ENCODE measurements around the gene EFCAB11. TPM values are rescaled to one million over a fixed set of nuclear protein-coding genes. Genes with fewer than 3 reads are reported as not detected.

The EFCAB11 gene
- total RNA-seq, 1 experiment from 2014 or later: 15.5 TPM

- TF ChIP-seq, protein P1, sequence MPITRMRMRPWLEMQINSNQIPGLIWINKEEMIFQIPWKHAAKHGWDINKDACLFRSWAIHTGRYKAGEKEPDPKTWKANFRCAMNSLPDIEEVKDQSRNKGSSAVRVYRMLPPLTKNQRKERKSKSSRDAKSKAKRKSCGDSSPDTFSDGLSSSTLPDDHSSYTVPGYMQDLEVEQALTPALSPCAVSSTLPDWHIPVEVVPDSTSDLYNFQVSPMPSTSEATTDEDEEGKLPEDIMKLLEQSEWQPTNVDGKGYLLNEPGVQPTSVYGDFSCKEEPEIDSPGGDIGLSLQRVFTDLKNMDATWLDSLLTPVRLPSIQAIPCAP (CRISPR knock-in tag; IDR thresholded peaks at IDR 0.05): no peak
- 0 out of 2 replicates have a peak, but pooled peaks have one; percentile 31 for TF ChIP-seq ZNF121 (CRISPR knock-in tag; IDR thresholded peaks at IDR 0.05)
- Mint-ChIP-seq H3K36me3 (no peaks in the 10 kb centered on the region; the same call in 1 of the 2 replicates), H3K9me3 (no peaks in the 10 kb centered on the region), H3K4me1 (peaks cover 57% of the 10 kb centered on the region), H3K27me3 (ENCODE audit: low read depth) (no peaks in the 10 kb centered on the region; the same call in 1 of the 2 replicates), H3K4me3 (no peak overlapping the region), H3K27ac (no peak overlapping the region)
- no peak for DNase-seq (ENCODE audit: low spot score)
- ATAC-seq: no peak
- CTCF ChIA-PET: no interaction called here
- POLR2A ChIA-PET: no interaction called here
Measured at GRCh38 chr14:89907655-89908054, 46.9 kb downstream of the EFCAB11 start.

GRCh38 chr14:89906000-89906399 lies 48.5 kb downstream of the EFCAB11 start:
- ChIA-PET POLR2A (interaction anchor here (0.6 kb wide), 1 partner anchor 329 kb away, joined by 3 read pairs; no protein-coding TSS in a partner anchor), CTCF (no interaction called here)
- Mint-ChIP-seq H3K27ac (no peak overlapping the region), H3K9me3 (no peaks in the 10 kb centered on the region), H3K27me3 (ENCODE audit: low read depth) (no peaks in the 10 kb centered on the region; the same call in 1 of the 2 replicates), H3K36me3 (no peaks in the 10 kb centered on the region; the same call in 1 of the 2 replicates), H3K4me1 (peaks cover 41% of the 10 kb centered on the region), H3K4me3 (no peak overlapping the region)
- ATAC-seq: no peak
- DNase-seq (ENCODE audit: low spot score): no peak
- TF ChIP-seq, protein P2, sequence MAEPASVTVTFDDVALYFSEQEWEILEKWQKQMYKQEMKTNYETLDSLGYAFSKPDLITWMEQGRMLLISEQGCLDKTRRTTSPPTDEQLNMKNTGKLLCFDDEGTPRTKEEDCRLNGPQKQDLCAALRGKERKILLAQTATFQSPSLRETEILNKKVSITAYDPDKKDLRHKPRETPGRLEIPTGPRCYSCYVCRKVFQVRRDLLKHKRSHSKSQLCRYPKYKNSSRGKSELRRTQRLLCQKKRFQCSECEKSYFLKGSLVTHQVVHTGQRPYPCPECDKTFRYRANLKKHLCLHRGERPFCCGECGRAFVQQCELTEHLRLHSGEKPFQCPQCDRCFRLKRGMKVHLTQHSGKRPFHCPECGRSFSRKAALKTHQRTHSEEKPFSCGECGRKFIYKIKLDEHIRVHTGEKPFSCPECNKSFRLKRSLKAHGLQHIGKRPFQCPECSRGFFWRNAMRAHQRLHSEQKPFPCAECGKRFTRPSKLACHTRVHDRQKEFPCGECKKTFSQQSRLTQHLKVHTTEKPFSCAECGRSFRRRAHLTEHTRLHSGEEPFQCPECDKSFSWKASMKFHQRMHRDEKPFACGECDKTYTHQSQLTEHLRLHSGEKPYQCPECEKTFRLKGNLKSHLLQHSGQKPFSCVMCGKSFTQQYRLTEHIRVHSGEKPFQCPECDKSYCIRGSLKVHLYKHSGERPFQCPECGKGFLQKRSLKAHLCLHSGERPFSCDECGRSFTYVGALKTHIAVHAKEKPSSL (CRISPR knock-in tag; conservative IDR thresholded peaks at IDR 0.05): no peak
- TF ChIP-seq ESRRA (CRISPR knock-in tag; IDR thresholded peaks at IDR 0.05; ENCODE audit: borderline replicate concordance): no peak
- TF ChIP-seq OVOL2 (CRISPR knock-in tag; IDR thresholded peaks at IDR 0.05; ENCODE audit: borderline replicate concordance): no peak
- TF ChIP-seq, protein P3, sequence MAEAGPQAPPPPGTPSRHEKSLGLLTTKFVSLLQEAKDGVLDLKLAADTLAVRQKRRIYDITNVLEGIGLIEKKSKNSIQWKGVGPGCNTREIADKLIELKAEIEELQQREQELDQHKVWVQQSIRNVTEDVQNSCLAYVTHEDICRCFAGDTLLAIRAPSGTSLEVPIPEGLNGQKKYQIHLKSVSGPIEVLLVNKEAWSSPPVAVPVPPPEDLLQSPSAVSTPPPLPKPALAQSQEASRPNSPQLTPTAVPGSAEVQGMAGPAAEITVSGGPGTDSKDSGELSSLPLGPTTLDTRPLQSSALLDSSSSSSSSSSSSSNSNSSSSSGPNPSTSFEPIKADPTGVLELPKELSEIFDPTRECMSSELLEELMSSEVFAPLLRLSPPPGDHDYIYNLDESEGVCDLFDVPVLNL (CRISPR knock-in tag; IDR thresholded peaks at IDR 0.05; ENCODE audit: borderline replicate concordance, low read depth): no peak
- no peak for TF ChIP-seq CBFB (CRISPR knock-in tag; IDR thresholded peaks at IDR 0.05; ENCODE audit: low read depth)
- TF ChIP-seq HMGA2 (CRISPR knock-in tag; IDR thresholded peaks at IDR 0.05): no peak
- TF ChIP-seq ARID4B (CRISPR knock-in tag; IDR thresholded peaks at IDR 0.05; ENCODE audit: borderline replicate concordance): no peak
- TF ChIP-seq ZNF512 (CRISPR knock-in tag; IDR thresholded peaks at IDR 0.05; ENCODE audit: borderline replicate concordance): no peak
- TF ChIP-seq ZNF281 (CRISPR knock-in tag; IDR thresholded peaks at IDR 0.05): no peak
- TF ChIP-seq ZBTB43 (CRISPR knock-in tag; IDR thresholded peaks at IDR 0.05): no peak
- no peak for TF ChIP-seq ZNF317 (CRISPR knock-in tag; IDR thresholded peaks at IDR 0.05; ENCODE audit: borderline replicate concordance, low read depth)
- TF ChIP-seq ZNF232 (CRISPR knock-in tag; IDR thresholded peaks at IDR 0.05): no peak
- TF ChIP-seq, protein P4, sequence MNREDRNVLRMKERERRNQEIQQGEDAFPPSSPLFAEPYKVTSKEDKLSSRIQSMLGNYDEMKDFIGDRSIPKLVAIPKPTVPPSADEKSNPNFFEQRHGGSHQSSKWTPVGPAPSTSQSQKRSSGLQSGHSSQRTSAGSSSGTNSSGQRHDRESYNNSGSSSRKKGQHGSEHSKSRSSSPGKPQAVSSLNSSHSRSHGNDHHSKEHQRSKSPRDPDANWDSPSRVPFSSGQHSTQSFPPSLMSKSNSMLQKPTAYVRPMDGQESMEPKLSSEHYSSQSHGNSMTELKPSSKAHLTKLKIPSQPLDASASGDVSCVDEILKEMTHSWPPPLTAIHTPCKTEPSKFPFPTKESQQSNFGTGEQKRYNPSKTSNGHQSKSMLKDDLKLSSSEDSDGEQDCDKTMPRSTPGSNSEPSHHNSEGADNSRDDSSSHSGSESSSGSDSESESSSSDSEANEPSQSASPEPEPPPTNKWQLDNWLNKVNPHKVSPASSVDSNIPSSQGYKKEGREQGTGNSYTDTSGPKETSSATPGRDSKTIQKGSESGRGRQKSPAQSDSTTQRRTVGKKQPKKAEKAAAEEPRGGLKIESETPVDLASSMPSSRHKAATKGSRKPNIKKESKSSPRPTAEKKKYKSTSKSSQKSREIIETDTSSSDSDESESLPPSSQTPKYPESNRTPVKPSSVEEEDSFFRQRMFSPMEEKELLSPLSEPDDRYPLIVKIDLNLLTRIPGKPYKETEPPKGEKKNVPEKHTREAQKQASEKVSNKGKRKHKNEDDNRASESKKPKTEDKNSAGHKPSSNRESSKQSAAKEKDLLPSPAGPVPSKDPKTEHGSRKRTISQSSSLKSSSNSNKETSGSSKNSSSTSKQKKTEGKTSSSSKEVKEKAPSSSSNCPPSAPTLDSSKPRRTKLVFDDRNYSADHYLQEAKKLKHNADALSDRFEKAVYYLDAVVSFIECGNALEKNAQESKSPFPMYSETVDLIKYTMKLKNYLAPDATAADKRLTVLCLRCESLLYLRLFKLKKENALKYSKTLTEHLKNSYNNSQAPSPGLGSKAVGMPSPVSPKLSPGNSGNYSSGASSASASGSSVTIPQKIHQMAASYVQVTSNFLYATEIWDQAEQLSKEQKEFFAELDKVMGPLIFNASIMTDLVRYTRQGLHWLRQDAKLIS (CRISPR knock-in tag; IDR thresholded peaks at IDR 0.05; ENCODE audit: borderline replicate concordance): no peak
